ENCODE data around the gene SULF2.

The SULF2 gene

GRCh38 chr20:47758517-47759450, 26.5 kb downstream of the SULF2 start:
- no peak for DNase-seq

- no peak for DNase-seq
These were observed 27.9 kb downstream of the SULF2 start for GRCh38 chr20:47757145-47758035.

DNA sequence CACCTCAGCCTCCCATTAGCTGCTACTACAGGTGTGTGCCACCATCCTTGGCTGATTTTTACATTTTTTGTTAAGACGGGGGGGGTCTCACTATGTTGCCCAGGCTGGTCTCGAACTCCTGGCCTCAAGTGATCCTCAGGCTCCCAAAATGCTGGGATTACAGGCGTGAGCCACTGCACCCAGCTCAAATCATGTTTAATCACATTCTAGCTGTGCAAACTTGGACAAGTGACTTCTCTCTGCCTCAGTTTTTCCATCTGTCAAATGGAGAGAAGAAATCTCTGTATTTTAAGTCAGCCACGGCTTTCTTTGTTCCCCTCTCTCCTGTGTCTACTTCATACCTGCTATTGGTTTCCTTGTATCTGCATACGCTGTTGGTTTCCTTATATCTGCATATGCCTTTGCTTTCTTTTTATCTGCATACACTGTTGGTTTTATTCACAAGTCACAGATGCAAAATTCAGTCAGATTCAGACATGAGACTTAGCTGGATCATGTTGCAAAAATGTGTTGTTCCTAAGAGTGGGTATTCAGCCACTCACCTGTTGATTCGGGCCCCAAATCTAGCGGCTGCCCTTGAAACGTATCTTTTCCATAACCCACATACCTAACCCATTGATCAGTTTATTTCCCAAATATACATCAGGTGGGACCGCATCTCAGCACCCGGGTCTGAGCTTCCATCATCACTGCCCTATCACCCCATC, 30.2 kb downstream of the SULF2 start:
- DNase-seq, result no peak

GRCh38 chr20:47754388-47754715, 30.9 kb downstream of the SULF2 start:
- DNase-seq, result no peak

GRCh38 chr20:47753576-47754387, 31.5 kb downstream of the SULF2 start:
- DNase-seq, result no peak

- no peak for DNase-seq
These were observed 33.8 kb downstream of the SULF2 start for GRCh38 chr20:47751449-47751848.

GRCh38 chr20:47749339-47749738, 35.9 kb downstream of the SULF2 start:
- no peak for DNase-seq

DNA sequence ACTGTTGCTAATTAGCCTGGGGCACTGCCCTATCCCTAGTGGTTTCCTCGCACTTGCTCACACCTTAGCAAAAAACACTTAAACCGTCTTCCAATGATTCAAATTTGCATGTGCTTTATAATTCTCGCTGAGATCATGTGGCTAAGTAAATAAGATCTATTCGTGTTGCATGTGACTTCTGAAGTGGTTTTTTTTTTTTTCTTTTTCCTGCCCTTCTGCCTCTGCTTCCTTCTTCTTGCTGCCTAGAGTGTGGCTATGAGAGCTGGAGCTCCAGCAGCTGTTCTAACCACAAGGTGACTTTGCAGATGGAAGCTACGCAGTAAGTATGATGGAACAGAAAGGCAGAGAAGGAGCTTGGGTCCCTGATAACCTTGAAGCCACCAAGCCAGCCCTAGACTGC, 36.5 kb downstream of the SULF2 start:
- DNase-seq, result no peak

- DNase-seq, result no peak
These were observed 37.2 kb downstream of the SULF2 start for GRCh38 chr20:47748069-47748468.

DNA sequence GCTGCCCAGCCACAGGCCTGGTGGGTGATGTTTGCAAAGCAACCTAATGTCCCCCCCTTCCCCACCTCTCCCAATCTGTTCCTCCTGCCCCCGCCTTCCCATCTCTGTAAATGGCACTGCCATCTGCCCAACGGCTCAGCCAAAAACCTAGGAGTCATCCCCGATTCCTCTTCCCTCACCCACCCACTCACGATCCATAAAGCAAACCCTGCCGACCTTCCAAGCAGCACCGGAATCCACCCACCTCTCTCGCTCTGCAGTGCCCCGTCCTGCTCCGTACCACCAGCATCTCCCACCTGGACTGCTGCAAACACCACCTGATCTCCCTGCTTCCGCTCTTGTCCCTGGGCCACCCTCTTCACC, 37.6 kb downstream of the SULF2 start:
- no peak for DNase-seq

GRCh38 chr20:47744803-47745202, 40.5 kb downstream of the SULF2 start:
- DNase-seq, result no peak

GRCh38 chr20:47743671-47744070, 41.6 kb downstream of the SULF2 start:
- DNase-seq, result no peak

DNA sequence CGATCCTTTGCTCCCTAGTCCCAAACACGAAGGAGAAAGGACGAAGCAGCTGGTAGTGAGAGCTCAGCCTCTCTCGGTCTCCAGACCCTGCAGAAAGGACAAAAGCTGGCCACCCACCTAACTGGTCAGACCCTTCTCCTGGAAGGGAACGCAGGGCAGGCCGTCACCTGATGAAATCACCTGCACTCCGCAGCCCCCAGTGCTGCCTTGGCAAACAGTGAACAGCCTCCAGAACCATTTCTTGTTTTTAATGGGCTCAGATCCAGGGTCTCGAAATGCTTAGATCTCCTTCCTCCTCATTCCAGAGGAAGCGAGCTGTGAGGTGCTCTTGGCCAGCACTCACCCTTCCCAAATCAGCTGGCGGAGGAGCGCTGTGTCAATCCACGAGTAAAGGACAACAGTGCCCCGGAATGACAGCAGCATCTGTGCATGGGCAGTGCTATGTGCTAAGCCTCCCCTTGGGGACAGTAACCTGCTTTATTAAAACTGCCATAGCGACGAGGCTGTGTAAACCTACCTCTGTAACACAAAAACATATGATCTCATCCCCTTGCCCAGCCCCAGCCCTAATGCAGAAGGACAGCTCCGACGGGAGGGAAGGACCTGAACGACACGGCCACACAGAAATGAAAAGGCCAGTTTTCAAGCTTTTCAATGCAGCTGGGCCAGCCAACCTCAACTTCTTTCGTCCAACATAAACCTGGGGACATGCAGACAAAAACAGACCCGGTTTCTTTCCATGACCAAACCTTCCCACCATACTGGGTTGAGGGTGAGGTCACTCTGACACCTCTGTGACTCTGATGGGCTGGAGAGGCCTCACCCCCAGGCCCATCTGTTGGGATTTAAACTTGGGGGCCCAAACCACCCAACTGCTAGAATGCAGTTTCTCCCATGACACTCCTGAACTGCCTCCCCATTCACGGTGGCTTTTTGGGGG, 43.3 kb downstream of the SULF2 start:
- DNase-seq, result no peak

DNA sequence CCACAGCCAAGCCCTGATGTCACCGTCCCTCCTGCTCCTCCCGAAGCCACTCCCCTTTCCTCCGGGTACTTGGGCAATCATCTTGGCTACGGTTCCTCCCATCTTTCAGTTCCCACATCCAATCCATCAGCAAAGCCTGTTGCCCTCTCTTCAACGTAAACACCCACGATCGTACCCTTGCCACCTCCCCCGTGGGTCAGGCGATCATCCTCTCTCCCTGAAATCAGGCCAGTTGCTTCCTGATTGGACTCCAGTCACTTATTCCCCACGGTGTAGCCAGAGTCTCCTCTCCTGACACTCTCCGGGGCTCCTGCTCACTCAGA, 44.5 kb downstream of the SULF2 start:
- no peak for DNase-seq

- no peak for DNase-seq
These were observed 45.0 kb downstream of the SULF2 start for GRCh38 chr20:47740121-47740861.

- no peak for DNase-seq
These were observed 47.4 kb downstream of the SULF2 start for GRCh38 chr20:47737923-47738322.

- DNase-seq, result no peak
These were observed 48.6 kb downstream of the SULF2 start for GRCh38 chr20:47736570-47737152.

GRCh38 chr20:47735412-47736400, 49.6 kb downstream of the SULF2 start:
- DNase-seq, result no peak

GRCh38 chr20:47734870-47735269, 50.4 kb downstream of the SULF2 start:
- DNase-seq, result no peak

Data from DMS79 (cell line).